NCI-H1694 (cell line): Measurements from ENCODE around the gene C17orf75.
A peak's percentile ranks its signal among the peaks of the same experiment; 100 is the strongest.
"Not testable (repeated sequence)": the region's sequence is repeated elsewhere in the genome, so short reads cannot be mapped to it uniquely, and the experiment has no call there.

Experiments used
- DNase-seq: peaks from one replicate; lab custom pipeline; 2025; lab: John Stamatoyannopoulos, UW

Gene C17orf75

DNA sequence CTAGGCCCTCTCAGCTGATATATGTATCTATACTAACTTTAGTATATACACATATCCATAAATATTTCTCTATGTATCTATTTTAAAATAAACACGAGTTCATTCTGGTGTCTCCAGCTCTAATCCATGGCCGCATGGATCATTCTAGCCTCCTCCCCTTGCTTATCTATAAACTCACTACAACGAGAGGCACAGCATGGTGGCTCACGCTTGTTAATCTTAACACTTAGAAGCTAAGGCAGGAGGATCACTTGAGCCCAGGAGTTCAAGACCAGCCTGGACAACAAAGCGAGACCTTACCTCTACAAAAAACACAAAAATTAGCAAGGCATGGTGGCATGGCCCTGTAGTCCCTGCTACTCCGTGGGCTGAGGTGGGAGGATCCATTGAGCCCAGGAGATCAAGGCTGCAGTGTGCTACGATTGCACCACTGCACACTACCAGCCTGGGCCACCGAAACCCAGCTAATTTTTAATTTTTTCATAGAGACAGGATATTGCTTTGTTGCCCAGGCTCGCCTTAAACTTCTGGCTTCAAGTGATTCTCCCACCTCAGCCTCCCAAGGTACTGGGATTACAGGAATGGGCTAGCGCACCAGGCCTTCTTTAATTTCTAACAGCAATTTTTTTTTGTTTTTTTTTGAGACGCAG, 4.1 kb upstream of the C17orf75 start:
- DNase-seq: no peak

DNA sequence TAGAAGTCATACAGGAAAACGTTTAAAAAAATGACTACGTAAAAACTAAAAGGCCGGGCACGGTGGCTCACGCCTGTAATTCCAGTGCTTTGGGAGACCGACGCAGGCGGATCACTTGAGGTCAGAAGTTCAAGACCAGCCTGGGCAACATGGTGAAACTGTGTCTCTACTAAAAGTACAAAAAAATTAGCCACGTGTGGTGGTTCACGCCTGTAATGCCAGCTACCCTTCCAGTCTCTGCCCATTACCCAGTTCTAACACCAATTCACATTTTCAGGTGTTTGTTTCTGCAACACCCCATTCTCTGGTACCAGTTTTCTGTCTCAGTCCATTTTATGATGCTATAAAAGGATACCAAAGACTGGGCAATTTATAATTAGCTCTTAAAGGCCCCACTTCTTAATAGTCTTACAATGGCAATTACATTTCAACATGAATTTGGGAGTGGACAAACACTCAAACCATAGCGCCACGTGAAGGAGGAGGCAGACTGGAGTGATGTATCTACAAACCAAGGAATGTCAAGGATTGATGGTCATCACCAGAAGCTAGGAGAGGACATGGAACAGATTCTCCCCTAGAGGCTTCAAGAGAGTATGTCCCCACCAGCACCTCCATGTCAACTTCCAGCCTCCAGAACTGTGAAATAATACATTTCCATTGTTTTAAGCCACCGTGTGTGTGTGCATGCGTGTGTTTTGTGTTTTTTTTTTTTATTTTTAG, 791 bp upstream of the C17orf75 start:
- no peak for DNase-seq

DNA sequence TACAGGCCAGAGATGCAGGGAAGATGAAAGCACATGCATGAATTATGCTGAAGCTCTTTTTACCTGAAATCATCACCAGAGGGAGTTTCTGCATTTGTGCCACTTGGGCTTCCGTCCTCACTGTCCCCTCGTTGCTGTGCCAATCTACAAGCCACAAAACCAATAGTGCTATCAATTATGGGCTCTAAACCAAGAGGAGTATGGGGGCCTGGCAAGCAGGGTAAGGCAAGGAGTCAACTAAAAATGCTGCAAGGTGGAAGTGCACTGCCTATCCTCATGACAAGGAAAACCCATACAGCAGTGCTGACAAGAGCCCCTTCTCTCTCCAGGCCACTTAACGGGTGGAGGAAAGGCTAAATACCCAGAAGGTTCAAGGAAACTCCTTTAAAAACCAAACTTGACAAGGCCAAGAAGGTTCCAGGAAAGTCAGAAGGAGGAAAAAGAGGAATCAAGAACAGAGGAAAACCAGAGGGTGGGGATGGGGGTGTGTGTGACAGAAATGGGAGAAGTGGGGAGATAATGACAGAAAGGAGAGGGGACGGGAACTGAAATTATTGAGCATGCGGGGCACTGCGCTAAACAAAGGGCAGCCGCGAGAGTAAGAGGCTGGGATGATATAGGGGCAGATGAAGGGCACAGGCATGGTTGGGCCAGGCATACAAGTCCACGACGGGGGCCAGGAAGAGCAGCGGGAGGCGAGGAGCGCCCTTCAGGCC, 674 bp downstream of the C17orf75 start:
- peak; percentile 14 for DNase-seq

DNA sequence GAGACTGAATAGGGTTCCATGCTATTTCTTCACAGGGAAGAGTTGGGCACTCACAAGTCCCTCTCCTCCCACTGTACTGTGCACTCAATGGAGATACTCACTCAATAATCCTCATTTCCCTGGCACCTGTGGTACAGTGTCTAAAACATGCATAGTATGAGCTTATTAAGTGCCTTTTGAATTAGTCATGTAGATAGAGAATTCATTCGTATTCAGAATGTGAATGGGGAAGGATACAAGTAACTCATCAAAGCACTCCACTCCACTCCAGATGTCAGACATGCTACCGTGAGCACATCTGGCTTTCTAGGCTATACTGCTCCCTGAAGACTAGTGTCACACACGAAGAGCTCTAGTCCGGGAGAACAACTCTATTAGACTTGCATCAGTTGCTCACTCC, 6.3 kb downstream of the C17orf75 start:
- DNase-seq: no peak

DNA sequence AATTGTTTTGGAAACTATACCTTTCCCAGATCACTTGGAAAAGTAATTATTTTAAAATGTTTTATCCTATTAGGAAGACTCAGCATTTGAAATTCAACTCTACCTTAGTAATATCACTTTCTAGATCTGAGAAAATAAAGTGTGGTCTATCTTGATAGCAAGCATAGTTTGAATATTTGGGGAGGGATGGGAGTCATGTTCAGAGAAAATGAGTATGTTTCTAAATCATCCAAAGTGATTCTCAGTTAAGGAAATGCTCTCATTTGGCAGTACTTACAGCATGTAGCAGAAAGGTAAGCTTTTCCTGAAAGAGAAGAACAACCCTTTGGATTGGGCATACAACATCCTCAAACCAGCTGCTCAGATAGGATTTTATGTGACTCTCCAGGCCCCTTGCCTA, 6.9 kb downstream of the C17orf75 start:
- DNase-seq: no peak

DNA sequence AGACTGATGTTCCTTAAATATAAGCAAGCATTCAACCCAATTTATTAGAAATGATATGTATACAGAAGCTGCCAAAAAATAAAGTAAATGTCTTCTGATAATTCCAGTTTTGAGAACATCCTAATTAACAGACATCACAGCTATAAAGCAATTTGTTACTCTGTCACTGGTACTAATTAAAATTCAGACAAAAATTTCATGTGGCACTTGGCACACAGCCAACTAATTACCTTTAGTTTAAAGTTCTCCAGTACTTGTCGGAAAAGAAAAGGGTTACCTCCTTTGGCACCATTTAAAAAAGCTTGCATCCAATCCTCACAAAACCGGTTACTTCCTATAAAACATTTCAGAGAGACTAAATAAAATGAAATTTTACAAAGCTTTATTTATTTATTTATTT, 8.8 kb downstream of the C17orf75 start:
- no peak for DNase-seq

DNA sequence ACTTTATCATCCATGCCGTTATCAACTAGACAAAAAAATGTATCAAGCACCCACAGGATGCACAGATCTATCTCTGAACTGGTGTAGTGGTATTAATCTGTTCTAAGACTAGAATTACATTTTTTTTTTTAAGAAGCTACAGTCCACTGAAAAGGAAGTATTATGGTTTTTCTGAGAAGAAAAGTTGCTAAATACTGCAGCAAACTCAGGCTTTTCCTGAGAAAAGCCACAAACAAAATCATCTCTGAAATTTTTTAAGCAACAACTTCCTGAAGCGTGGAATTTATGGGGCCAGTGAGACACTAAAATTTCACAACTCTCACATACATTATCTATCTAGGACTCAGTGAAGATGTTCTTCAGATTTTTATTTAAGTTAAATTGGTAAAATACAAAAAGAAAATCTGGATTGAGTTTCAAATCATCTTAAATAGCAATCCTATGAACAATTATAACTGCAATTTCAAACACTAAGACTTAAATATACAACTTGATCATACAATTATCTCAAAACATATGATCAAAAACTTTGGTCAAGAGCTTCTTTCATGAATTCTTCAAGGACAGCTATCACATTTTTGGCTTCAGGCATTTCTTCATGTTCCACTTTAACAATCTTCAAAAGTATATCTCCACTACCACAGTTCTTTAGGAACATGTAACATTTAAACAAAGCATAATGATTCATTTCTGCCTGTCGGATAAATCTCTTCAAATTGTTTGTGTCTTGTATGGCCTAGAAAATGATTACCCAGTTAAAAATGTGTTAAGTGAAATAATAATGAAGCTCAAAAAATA, 10.5 kb downstream of the C17orf75 start:
- no peak for DNase-seq

DNA sequence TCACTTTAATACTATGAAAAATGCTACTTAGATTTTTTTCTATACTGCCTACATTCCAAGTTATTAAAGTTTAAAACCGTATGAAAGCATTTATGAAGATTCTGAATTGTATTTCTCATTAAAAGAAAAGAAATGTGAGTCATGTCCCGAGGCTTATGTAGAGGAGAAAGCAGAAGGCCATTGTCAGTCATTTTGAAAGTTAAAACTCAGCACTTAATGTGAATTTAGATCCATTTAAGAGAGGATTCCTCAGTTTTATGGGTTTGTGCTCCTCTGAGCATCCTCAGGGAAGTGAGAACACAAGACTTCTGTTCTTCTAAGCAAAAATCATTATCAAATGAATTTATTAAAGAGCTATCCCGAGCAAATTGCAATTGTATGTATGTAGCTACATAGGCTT, 11.8 kb downstream of the C17orf75 start:
- DNase-seq: no peak

DNA sequence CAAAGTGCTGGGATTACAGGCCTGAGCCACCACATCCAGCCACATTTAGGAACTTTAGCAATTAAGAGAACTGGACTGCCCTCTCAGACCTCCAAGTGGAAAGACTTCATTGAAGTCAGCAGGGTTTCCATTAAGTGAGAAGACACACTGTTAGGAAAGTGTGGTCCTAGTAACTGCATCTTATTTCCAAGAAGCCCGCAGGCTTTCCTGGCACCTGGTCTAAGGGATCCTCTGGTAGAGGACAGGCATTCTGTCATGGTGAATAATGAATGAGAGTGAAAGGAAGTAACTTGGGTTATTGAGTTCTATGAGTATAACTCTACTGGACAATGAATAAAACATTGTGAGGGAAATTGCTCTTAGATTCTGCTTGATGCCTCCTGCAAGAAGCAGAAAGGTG, 14.1 kb downstream of the C17orf75 start:
- no peak for DNase-seq

DNA sequence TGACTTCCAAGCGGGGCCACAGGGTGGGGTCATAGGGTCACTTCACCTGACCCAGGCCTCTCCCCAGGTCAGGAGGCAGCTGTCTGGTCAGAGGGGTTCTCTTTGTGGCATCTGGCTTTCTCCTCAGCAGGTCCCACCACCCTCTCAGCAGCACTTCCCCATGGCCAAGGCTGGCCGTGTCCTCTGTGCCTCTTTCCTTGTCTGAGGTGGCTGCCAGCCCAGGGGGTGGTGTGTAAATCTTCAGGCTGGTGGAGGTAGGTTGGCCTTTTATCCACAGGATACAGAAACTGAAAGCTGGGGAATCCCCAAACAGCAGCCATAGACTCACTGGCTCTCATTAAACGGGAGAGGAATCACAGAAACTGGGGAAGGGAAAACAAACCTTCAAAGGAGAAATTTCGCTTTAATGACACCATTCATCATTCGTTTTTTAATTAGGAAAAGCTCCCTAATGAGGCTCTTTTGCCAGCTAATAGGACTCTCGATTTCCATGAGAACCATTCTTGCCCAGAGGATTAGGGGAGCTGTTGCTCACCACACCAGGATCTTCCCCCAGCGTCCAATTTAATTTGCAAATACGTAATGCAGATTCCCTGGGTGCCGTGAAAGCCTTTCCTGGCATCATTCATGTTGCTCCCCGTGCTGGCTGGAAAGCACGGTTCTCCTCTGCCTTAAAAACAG, 18.0 kb downstream of the C17orf75 start:
- DNase-seq: no peak

DNA sequence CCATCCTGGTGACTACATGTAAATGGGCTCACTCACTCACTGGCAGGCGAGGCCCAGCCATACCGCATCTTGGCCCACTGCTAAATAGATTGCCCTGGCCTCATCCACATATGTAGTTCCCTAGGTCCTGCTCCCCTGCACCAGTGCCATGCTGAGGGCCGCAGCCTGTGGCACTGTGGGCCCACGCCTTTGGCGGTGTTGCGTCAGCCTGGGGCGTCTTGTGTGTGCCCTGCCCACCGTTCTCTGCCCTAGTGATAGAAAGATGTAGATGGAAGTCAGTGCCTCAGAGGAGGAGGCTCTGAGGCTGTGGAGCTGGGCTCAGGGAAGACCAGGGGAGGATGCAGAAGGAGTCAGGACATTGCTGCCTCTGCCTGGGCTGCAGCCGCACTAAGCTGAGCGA, 18.9 kb downstream of the C17orf75 start:
- DNase-seq: no peak

DNA sequence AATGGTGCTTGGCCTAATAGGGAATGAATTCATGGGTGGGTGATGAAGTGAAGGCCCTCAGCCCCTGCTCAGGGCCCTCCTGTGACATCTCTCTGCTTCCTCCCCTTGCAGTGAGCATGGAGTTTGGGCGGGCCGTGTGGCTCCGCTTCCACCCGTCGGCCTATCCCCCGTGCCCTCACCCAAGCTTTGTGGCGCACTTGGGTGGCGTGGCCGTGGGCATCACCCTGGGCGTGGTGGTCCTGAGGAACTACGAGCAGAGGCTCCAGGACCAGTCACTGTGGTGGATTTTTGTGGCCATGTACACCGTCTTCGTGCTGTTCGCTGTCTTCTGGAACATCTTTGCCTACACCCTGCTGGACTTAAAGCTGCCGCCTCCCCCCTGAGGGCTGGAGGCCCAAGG, 21.1 kb downstream of the C17orf75 start:
- no peak for DNase-seq

DNA sequence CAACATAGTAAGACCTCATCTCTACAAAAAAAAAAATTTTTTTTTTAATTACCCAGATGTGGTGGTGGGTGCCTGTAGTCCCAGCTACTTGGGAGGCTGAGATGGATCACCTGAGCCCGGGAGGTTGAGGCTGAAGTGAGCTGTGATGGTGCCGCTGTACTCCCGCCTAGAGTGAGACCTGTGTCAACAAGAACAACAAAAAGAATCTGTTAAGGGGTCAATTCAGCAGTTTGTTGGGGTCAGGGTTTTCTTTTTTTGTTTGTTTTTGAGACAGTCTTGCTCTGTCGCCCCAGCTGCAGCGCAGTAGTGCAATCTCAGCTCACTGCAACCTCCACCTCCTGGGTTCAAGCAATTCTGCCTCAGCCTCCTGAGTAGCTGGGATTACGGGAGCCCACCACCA, 21.9 kb downstream of the C17orf75 start:
- DNase-seq: not testable (repeated sequence)

DNA sequence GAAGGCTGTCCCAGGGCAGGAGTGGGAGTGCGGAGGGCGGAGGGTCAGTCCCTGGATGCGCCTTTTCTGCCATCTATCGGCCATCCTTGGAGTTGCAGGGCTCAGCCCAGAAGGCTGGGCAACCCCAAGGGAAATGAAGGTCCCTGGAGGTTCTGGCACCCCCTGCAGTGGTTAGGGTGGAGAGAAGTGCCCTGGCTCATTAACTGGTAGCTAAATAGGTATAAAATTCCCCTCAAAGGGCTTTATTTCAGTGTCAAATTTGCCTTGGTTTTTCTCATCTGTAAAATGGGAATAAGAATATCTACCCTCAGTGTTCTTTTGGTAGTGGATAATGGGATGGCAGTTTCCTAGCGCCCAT, 22.4 kb downstream of the C17orf75 start:
- peak; percentile 76 for DNase-seq

DNA sequence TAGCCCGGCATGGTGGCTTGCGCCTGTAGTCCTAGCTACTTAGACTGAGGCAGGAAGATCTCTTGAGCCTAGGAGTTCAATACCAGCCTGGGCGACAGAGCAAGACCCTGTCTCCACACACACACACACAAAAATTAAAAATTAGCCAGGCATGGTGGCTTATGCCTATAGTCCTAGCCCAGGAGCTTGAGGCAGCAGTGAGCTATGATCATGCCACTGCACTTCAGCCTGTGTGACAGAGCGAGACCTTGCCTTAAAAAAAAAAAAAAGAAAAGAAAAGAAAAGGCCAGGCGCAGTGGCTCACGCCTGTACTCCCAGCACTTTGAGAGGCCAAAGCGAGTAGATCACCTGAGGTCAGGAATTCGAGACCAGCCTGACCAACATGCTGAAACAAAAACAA, 23.9 kb downstream of the C17orf75 start:
- DNase-seq: no peak

DNA sequence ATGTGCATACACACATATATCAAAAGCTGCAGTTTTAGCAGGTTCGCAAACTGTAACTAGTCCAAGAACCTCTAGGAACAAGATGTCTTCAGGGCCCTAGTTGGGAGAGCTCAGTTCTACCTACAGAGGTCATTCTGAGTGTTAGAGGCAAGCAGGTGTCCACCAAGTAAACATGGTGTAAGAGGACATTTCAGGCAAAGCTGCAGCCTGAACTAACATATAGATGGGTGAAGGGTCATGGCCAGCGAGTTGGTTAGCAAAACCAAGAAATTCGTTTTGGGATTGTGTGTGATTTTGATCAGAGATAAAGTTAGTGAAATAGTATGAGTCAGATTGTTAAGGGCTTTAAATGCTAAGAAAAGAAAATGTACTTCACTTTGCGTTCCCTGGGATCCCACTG, 24.6 kb downstream of the C17orf75 start:
- no peak for DNase-seq

DNA sequence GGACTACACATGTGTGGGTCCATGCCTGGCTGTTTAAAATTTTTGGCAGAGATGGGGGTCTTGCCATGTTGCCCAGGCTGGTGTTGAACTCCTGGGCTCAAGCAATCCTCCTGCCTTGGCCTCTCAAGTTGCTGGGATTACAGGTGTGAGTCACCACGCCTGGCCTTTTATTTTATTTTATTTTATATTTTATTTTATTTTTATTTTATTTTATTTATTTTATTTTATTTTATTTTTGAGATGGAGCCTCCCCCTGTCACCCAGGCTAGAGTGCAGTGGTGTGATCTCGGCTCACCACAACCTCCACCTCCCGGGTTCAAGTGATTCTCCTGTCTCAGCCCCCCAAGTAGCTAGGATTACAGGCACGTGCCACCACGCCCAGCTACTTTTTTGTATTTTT, 25.3 kb downstream of the C17orf75 start:
- DNase-seq: not testable (repeated sequence)

DNA sequence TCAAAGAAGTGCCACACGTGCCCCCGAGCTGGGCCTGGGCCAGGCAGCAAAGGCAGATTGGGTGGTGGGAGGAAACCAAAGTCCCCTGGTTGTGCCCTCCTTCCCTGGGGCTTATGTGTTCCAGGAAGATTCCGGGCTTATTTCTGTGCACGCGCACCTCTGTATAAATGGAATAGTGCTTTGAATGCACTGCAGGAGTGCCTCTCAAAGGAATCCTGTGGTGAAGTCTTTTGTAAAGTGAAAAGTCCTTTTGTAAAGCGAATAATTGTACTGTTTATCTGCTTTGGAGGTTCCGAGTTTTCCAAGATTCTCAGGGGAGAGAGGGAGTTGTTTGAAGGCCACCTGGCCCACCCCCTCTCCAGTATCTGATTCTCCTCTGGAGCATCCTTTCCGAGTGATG, 26.8 kb downstream of the C17orf75 start:
- DNase-seq: no peak

DNA sequence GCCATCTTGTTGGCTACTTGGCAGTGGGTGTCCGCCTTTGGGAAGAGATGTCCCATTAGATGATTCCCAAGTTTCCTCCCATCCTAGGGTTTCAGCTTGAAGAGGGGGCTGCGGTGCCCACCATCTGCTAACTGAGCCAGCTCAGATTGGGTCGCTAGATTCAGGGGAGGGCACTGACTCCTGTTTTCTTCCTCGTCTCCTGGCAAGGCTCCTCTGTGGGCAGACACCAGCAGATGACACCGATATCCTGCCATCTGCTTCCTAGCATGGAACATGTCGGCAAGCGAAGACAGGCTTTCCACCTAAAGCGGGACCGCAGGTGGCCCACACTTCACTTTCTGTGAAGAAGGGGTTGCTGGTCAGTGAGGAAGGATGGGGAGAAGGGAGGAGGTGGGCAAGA, 27.3 kb downstream of the C17orf75 start:
- DNase-seq: peak; percentile 45

DNA sequence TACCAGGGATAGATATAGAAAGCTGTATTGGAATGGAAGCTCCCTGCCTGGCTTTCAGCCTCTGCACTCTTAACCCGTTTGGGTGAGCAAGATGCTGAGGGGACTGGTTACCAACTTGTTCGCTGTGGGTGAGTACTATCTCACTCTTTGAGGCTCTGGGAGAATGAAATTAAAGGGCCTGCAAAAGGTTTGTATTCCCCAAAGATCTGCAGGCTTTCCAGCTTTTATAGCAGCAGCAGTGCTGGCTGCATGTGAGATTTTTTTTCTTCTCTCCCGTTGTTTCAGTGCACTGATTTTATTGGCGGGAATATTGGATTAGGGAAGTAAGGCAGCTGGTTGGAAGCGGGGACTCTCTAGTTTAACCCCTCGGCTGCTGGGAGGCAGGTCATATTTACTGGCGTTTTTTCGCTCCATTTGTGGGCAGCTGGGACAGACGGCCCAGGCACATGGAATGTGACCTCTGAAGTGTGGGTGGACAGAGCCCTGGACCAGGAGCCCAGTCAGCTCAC, 30.9 kb downstream of the C17orf75 start:
- peak; percentile 86 for DNase-seq

DNA sequence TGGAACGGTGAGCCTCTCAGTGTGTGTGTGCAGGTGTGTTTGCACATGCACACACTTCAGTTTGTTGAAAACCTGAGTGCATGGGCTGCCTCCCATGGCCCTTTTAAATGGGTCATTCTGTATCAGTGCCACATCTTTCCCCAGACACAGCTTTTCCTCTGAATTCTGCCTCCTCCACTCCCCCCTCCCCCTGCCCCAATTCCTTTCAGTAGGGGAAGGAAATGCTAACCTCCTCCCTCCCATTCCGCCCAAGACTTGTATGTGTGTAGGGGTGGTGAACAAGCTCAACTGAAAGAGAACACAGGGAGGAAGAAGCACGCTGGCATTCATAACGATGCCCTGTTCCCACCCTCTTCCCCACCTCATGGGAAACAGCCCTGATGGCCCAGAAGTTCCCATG, 34.3 kb downstream of the C17orf75 start:
- no peak for DNase-seq

DNA sequence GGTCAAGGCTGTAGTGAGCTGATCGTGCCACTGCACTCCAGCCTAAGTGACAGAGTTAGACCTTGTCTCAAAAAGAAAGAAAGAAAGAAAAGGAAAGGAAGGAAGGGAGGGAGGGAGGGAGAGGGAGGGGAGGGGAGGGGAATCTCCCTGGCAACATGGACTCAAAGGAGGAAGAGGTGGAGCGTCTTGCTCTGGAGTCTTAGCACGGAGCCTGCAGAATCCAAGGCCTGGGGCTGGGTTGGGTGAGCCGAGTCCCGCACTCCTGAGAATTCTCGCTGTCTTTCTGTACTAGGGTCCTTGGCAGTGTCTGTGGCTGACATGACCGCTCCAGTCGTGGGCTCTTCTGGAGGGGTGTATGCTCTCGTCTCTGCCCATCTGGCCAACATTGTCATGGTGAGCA, 36.9 kb downstream of the C17orf75 start:
- no peak for DNase-seq
